GM12874 (cell line): Measurements from ENCODE around the gene PALD1.

Experiments used
- CTCF ChIP-seq: IDR thresholded peaks from 2 replicates; pipeline ENCODE4 v1.5.1; 2011; ENCODE audit warnings: low read depth, mild to moderate bottlenecking, control low read depth, low read length, moderate library complexity; ENCODE audit not compliant: insufficient read depth

PALD1 gene

GRCh38 chr10:70568113-70568512 is 89.5 kb downstream of the PALD1 start:
- no peak for TF ChIP-seq CTCF

- no peak for TF ChIP-seq CTCF
Measured at GRCh38 chr10:70568781-70569495, 90.4 kb downstream of the PALD1 start.

GRCh38 chr10:70571236-70571635 is 92.7 kb downstream of the PALD1 start:
- TF ChIP-seq CTCF: no peak

- TF ChIP-seq CTCF: no peak
Measured at GRCh38 chr10:70571636-70572439, 93.3 kb downstream of the PALD1 start.

- TF ChIP-seq CTCF: no peak
Measured at GRCh38 chr10:70573599-70574506, 95.3 kb downstream of the PALD1 start.

- TF ChIP-seq CTCF: no peak
Measured at GRCh38 chr10:70575486-70575873, 96.9 kb downstream of the PALD1 start.
